HG02642 (cell line): Measurements from ENCODE around the gene FZD4.
"Not testable (repeated sequence)": the region's sequence is repeated elsewhere in the genome, so short reads cannot be mapped to it uniquely, and the experiment has no call there.

Source experiments
- ATAC-seq: cut with Tn5 transposase; IDR thresholded peaks from one replicate; pipeline ENCODE4 v1.9.1; 2021; ENCODE audit warnings: mild to moderate bottlenecking; ENCODE audit not compliant: unreplicated experiment, poor library complexity

FZD4 gene

GRCh38 chr11:86955361-86956120 is at the start of gene FZD4:
FZD4 (minus strand) TSS chr11:86955395; CDS start chr11:86955085, 310 bp downstream.
- ATAC-seq = peak; percentile 97

- ATAC-seq = not testable (repeated sequence)
These were observed 49.1 kb upstream of the FZD4 start for GRCh38 chr11:87004281-87004680.

- no peak for ATAC-seq
These were observed 47.7 kb upstream of the FZD4 start for GRCh38 chr11:87002918-87003317.

- ATAC-seq = no peak
These were observed 44.9 kb upstream of the FZD4 start for GRCh38 chr11:86999859-87000753.

GRCh38 chr11:86999388-86999787 is 44.2 kb upstream of the FZD4 start:
- no peak for ATAC-seq

- no peak for ATAC-seq
These were observed 41.9 kb upstream of the FZD4 start for GRCh38 chr11:86996953-86997570.

- no peak for ATAC-seq
These were observed 37.8 kb upstream of the FZD4 start for GRCh38 chr11:86993031-86993430.

GRCh38 chr11:86992340-86992739 is 37.1 kb upstream of the FZD4 start:
- ATAC-seq = not testable (repeated sequence)

- ATAC-seq = no peak
These were observed 36.1 kb upstream of the FZD4 start for GRCh38 chr11:86991341-86991740.

- ATAC-seq = no peak
These were observed 35.3 kb upstream of the FZD4 start for GRCh38 chr11:86990515-86990914.

- ATAC-seq = no peak
These were observed 34.8 kb upstream of the FZD4 start for GRCh38 chr11:86990031-86990430.

- no peak for ATAC-seq
These were observed 33.2 kb upstream of the FZD4 start for GRCh38 chr11:86988351-86988881.

- ATAC-seq = no peak
These were observed 32.5 kb upstream of the FZD4 start for GRCh38 chr11:86987679-86988078.

GRCh38 chr11:86984701-86985100 is 29.5 kb upstream of the FZD4 start:
- ATAC-seq = no peak

GRCh38 chr11:86983021-86983488 is 27.9 kb upstream of the FZD4 start:
- no peak for ATAC-seq

GRCh38 chr11:86981777-86982540 is 26.8 kb upstream of the FZD4 start:
- ATAC-seq = no peak

GRCh38 chr11:86980086-86980796 is 25.0 kb upstream of the FZD4 start:
- ATAC-seq = no peak

- peak; percentile 74 for ATAC-seq
These were observed 23.8 kb upstream of the FZD4 start for GRCh38 chr11:86978756-86979608.
